ENCODE results near the gene VPREB3.

VPREB3 gene

DNA sequence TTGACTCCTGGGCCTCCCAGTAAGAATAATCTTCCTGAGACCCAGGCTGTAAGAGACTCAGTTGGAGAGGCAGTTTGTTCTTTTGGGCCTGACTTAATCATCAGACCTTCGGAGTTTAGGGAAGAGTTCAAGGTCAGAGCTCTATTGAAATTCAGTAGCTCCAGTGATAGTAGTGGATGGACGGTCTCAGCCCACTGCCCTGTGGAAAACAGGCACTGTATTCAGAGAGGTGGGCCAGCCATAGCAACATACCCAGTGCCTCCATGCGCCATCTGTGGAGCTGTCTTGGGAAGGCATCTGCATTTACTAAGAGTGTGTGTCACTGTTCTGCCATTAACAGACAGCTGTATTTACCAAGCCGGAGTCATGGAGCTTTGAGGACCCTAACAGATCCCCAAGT lies 35.4 kb upstream of the VPREB3 start:
- 89 to 94% methylated on average over 2 to 4 of the region's 4 CpGs for WGBS, 2 experiments (ENCODE audit: insufficient coverage in 2 of 2)
- Histone ChIP-seq H3K4me3 (ENCODE audit: extremely low read depth, insufficient read depth, low read length, poor library complexity, severe bottlenecking) (peak overlapping the region; percentile 11), H3K36me3 (ENCODE audit: control insufficient read depth, insufficient read depth, low read length) (peaks cover 59% of the 10 kb centered on the region), H3K4me1 (ENCODE audit: control insufficient read depth, insufficient read depth, low read length, poor library complexity, severe bottlenecking) (peaks cover 11% of the 10 kb centered on the region), H3K9me3 (ENCODE audit: control insufficient read depth, low read length) (no peaks in the 10 kb centered on the region), H3K27ac (ENCODE audit: low read depth, low read length, severe bottlenecking) (no peak overlapping the region)

DNA sequence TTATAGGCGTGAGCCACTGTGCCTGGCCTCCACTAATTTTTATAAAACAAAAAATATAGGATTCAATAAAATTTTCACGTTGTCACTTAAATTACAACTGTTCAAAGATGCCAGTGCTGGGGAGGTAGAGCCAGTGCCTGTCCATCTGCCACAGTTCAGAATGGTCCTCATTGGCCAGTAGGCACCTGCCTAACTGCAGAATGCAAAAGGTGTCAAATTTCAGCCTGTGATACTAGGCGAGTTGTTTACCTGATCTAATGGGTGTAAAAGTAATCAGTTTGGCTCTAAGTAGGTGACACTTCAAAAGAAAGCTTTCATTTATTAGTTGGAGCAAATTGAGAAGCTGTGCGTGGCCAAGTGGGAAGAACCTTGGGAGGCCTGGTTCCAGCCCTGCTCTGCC lies 34.9 kb upstream of the VPREB3 start:
- Histone ChIP-seq H3K27ac (ENCODE audit: low read depth, low read length, severe bottlenecking) (no peak overlapping the region), H3K4me1 (ENCODE audit: control insufficient read depth, insufficient read depth, low read length, poor library complexity, severe bottlenecking) (peaks cover 11% of the 10 kb centered on the region), H3K4me3 (ENCODE audit: extremely low read depth, insufficient read depth, low read length, poor library complexity, severe bottlenecking) (peak overlapping the region; percentile 11), H3K9me3 (ENCODE audit: control insufficient read depth, low read length) (no peaks in the 10 kb centered on the region), H3K36me3 (ENCODE audit: control insufficient read depth, insufficient read depth, low read length) (peaks cover 53% of the 10 kb centered on the region)
- WGBS, 2 experiments (ENCODE audit: insufficient coverage in 2 of 2), result 77 to 84% methylated on average over 4 of the region's 4 CpGs

GRCh38 chr22:23787910-23788309 lies 33.7 kb upstream of the VPREB3 start:
- 63 to 79% methylated on average over 2 of the region's 3 CpGs for WGBS, 2 experiments (ENCODE audit: insufficient coverage in 2 of 2)
- peak overlapping the region; percentile 100 for H3K27ac ChIP-seq (ENCODE audit: low read depth, low read length, severe bottlenecking)

GRCh38 chr22:23787600-23787896 lies 33.3 kb upstream of the VPREB3 start:
- WGBS, 2 experiments (ENCODE audit: insufficient coverage in 2 of 2), result 10 to 17% methylated on average over 2 to 5 of the region's 5 CpGs
- Histone ChIP-seq H3K27ac (ENCODE audit: low read depth, low read length, severe bottlenecking) (peak overlapping the region; percentile 100), H3K9me3 (ENCODE audit: control insufficient read depth, low read length) (no peaks in the 10 kb centered on the region), H3K4me3 (ENCODE audit: extremely low read depth, insufficient read depth, low read length, poor library complexity, severe bottlenecking) (peak overlapping the region; percentile 76), H3K4me1 (ENCODE audit: control insufficient read depth, insufficient read depth, low read length, poor library complexity, severe bottlenecking) (peaks cover 11% of the 10 kb centered on the region), H3K36me3 (ENCODE audit: control insufficient read depth, insufficient read depth, low read length) (peaks cover 40% of the 10 kb centered on the region)

More at GRCh38 chr22:23787910-23788309, 33.7 kb upstream of the VPREB3 start:
- Histone ChIP-seq H3K9me3 (ENCODE audit: control insufficient read depth, low read length) (no peaks in the 10 kb centered on the region), H3K4me3 (ENCODE audit: extremely low read depth, insufficient read depth, low read length, poor library complexity, severe bottlenecking) (peak overlapping the region; percentile 76), H3K4me1 (ENCODE audit: control insufficient read depth, insufficient read depth, low read length, poor library complexity, severe bottlenecking) (peaks cover 11% of the 10 kb centered on the region), H3K36me3 (ENCODE audit: control insufficient read depth, insufficient read depth, low read length) (peaks cover 43% of the 10 kb centered on the region)

DNA sequence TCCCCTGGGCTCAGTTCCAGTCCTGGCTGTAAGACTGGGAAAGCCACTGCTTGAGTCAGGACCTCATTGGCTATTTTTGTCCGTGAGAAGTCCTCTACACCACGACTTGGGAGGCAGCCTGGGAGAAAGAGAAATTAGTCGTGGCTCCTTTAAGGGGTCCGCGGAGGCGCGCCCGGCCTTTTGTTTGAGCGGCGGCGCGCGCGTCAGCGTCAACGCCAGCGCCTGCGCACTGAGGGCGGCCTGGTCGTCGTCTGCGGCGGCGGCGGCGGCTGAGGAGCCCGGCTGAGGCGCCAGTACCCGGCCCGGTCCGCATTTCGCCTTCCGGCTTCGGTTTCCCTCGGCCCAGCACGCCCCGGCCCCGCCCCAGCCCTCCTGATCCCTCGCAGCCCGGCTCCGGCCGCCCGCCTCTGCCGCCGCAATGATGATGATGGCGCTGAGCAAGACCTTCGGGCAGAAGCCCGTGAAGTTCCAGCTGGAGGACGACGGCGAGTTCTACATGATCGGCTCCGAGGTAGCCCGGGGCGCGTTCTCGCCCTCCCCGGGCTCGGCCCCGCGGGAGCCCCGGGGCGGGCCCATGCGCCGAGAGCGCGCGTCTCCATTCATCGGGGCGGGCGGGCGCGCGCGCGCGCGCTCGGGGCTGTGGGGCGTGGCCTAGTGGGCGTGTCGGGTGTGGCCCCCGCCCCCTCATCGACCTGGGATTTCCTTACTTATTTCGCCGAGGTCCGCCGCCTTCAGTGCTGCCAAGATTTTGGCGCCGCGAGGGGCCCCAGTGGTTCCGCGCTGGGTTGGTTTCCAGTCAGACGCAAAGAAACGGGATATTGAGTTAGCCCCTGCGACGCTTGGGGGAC lies 32.8 kb upstream of the VPREB3 start, which contains the start of gene SMARCB1:
SMARCB1 (plus strand) TSS at position 215 of the 848 bp plus-strand sequence; CDS start at position 419, 204 bp downstream.
- Histone ChIP-seq H3K9me3 (ENCODE audit: control insufficient read depth, low read length) (no peaks in the 10 kb centered on the region), H3K4me1 (ENCODE audit: control insufficient read depth, insufficient read depth, low read length, poor library complexity, severe bottlenecking) (peaks cover 11% of the 10 kb centered on the region), H3K27ac (ENCODE audit: low read depth, low read length, severe bottlenecking) (peak within 1 kb of the TSS; percentile 100), H3K4me3 (ENCODE audit: extremely low read depth, insufficient read depth, low read length, poor library complexity, severe bottlenecking) (peak within 1 kb of the TSS; percentile 76), H3K36me3 (ENCODE audit: control insufficient read depth, insufficient read depth, low read length) (peaks cover 34% of the 10 kb centered on the region)
- 0% methylated on average over 31 to 92 of the region's 97 CpGs for WGBS, 2 experiments (ENCODE audit: insufficient coverage in 2 of 2)

GRCh38 chr22:23786261-23786710 lies 32.1 kb upstream of the VPREB3 start:
- Histone ChIP-seq H3K27ac (ENCODE audit: low read depth, low read length, severe bottlenecking) (peak overlapping the region; percentile 100), H3K36me3 (ENCODE audit: control insufficient read depth, insufficient read depth, low read length) (peaks cover 28% of the 10 kb centered on the region), H3K9me3 (ENCODE audit: control insufficient read depth, low read length) (no peaks in the 10 kb centered on the region), H3K4me3 (ENCODE audit: extremely low read depth, insufficient read depth, low read length, poor library complexity, severe bottlenecking) (peak overlapping the region; percentile 76), H3K4me1 (ENCODE audit: control insufficient read depth, insufficient read depth, low read length, poor library complexity, severe bottlenecking) (peaks cover 14% of the 10 kb centered on the region)
- 82 to 88% methylated on average over 8 to 9 of the region's 9 CpGs for WGBS, 2 experiments (ENCODE audit: insufficient coverage in 2 of 2)

DNA sequence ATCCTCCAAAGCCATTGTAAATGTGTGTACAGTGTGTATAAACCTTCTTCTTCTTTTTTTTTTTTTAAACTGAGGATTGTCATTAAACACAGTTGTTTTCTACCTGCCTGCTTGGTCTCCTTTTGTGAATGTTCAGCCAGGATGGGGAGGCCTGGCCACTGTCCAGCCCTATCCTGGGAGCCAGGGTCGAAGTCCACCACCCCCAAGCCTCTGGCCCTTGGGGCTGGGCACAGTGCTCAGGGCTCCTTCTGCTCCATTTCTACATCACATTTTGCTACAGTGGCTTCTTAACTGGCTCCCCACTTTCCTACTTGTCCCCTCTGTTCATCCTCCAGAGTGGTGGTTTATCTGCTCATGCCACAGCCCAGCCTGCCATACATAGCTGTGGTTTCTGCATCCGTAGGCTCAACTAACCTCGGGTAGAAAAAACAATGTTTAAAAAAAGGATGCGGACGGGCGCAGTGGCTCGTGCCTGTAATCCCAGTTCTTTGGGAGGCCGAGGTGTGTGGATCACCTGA lies 30.0 kb upstream of the VPREB3 start:
- Histone ChIP-seq H3K4me1 (ENCODE audit: control insufficient read depth, insufficient read depth, low read length, poor library complexity, severe bottlenecking) (peaks cover 16% of the 10 kb centered on the region), H3K27ac (ENCODE audit: low read depth, low read length, severe bottlenecking) (no peak overlapping the region), H3K4me3 (ENCODE audit: extremely low read depth, insufficient read depth, low read length, poor library complexity, severe bottlenecking) (no peak overlapping the region), H3K9me3 (ENCODE audit: control insufficient read depth, low read length) (no peaks in the 10 kb centered on the region), H3K36me3 (ENCODE audit: control insufficient read depth, insufficient read depth, low read length) (peaks cover 11% of the 10 kb centered on the region)
- 89 to 96% methylated on average over 6 of the region's 8 CpGs for WGBS, 2 experiments (ENCODE audit: insufficient coverage in 2 of 2)

GRCh38 chr22:23783265-23784150 lies 29.3 kb upstream of the VPREB3 start:
- Histone ChIP-seq H3K27ac (ENCODE audit: low read depth, low read length, severe bottlenecking) (no peak overlapping the region), H3K4me3 (ENCODE audit: extremely low read depth, insufficient read depth, low read length, poor library complexity, severe bottlenecking) (no peak overlapping the region), H3K36me3 (ENCODE audit: control insufficient read depth, insufficient read depth, low read length) (peaks cover 3% of the 10 kb centered on the region), H3K9me3 (ENCODE audit: control insufficient read depth, low read length) (no peaks in the 10 kb centered on the region), H3K4me1 (ENCODE audit: control insufficient read depth, insufficient read depth, low read length, poor library complexity, severe bottlenecking) (peaks cover 16% of the 10 kb centered on the region)
- 84 to 86% methylated on average over 13 to 14 of the region's 15 CpGs for WGBS, 2 experiments (ENCODE audit: insufficient coverage in 2 of 2)

GRCh38 chr22:23782703-23783102 lies 28.5 kb upstream of the VPREB3 start:
- 67% methylated on average over 1 of the region's 1 CpG; no CpG with 5 or more reads in 1 of the 2 experiments for WGBS, 2 experiments (ENCODE audit: insufficient coverage in 2 of 2)
- Histone ChIP-seq H3K36me3 (ENCODE audit: control insufficient read depth, insufficient read depth, low read length) (no peaks in the 10 kb centered on the region), H3K9me3 (ENCODE audit: control insufficient read depth, low read length) (no peaks in the 10 kb centered on the region), H3K4me1 (ENCODE audit: control insufficient read depth, insufficient read depth, low read length, poor library complexity, severe bottlenecking) (peaks cover 11% of the 10 kb centered on the region), H3K27ac (ENCODE audit: low read depth, low read length, severe bottlenecking) (no peak overlapping the region), H3K4me3 (ENCODE audit: extremely low read depth, insufficient read depth, low read length, poor library complexity, severe bottlenecking) (no peak overlapping the region)

GRCh38 chr22:23782252-23782651 lies 28.0 kb upstream of the VPREB3 start:
- H3K27ac ChIP-seq (ENCODE audit: low read depth, low read length, severe bottlenecking), result no peak overlapping the region
- no peaks in the 10 kb centered on the region for H3K36me3 ChIP-seq (ENCODE audit: control insufficient read depth, insufficient read depth, low read length)
- no peak overlapping the region for H3K4me3 ChIP-seq (ENCODE audit: extremely low read depth, insufficient read depth, low read length, poor library complexity, severe bottlenecking)
- no peaks in the 10 kb centered on the region for H3K9me3 ChIP-seq (ENCODE audit: control insufficient read depth, low read length)
- WGBS, 2 experiments (ENCODE audit: insufficient coverage in 2 of 2), result 94 to 99% methylated on average over 14 to 15 of the region's 16 CpGs
- H3K4me1 ChIP-seq (ENCODE audit: control insufficient read depth, insufficient read depth, low read length, poor library complexity, severe bottlenecking), result peaks cover 11% of the 10 kb centered on the region
